ENCODE data around the gene PRKCSH.

Gene PRKCSH

GRCh38 chr19:11420429-11421370, 14.7 kb upstream of the PRKCSH start (continued):
- TF ChIP-seq ZNF214 (tag by site-specific recombination; IDR thresholded peaks at IDR 0.05; ENCODE audit: borderline replicate concordance) (no peak), ZNF747 (tag by site-specific recombination; IDR thresholded peaks at IDR 0.05) (no peak), ZNF621 (tag by site-specific recombination; IDR thresholded peaks at IDR 0.05) (no peak), ZNF776 (tag by site-specific recombination; IDR thresholded peaks at IDR 0.05; ENCODE audit: borderline replicate concordance) (no peak), ZNF433 (tag by site-specific recombination; IDR thresholded peaks at IDR 0.05; ENCODE audit: low read depth) (no peak), YY1 (tag by site-specific recombination; IDR thresholded peaks at IDR 0.05) (no peak), ZNF416 (tag by site-specific recombination; IDR thresholded peaks at IDR 0.05) (no peak), ZSCAN4 (tag by site-specific recombination; IDR thresholded peaks at IDR 0.05) (no peak), ZNF558 (tag by site-specific recombination; IDR thresholded peaks at IDR 0.05) (no peak), ZNF530 (tag by site-specific recombination; IDR thresholded peaks at IDR 0.05; ENCODE audit: low read depth) (no peak), ZNF140 (tag by site-specific recombination; IDR thresholded peaks at IDR 0.05) (no peak), ZNF26 (tag by site-specific recombination; IDR thresholded peaks at IDR 0.05) (no peak), GLI4 (tag by site-specific recombination; IDR thresholded peaks at IDR 0.05) (no peak), ZNF223 (tag by site-specific recombination; IDR thresholded peaks at IDR 0.05) (no peak), KLF8 (tag by site-specific recombination; IDR thresholded peaks at IDR 0.05) (no peak), ZNF510 (tag by site-specific recombination; IDR thresholded peaks at IDR 0.05; ENCODE audit: insufficient replicate concordance) (no peak), HIC1 (tag by site-specific recombination; IDR thresholded peaks at IDR 0.05) (no peak), ZNF639 (tag by site-specific recombination; IDR thresholded peaks at IDR 0.05) (no peak), ZNF777 (tag by site-specific recombination; IDR thresholded peaks at IDR 0.05; ENCODE audit: borderline replicate concordance) (no peak), PRDM10 (tag by site-specific recombination; IDR thresholded peaks at IDR 0.05) (peak; percentile 49), ZNF350 (tag by site-specific recombination; IDR thresholded peaks at IDR 0.05) (no peak), SALL2 (tag by site-specific recombination; IDR thresholded peaks at IDR 0.05; ENCODE audit: borderline replicate concordance) (no peak), ZNF473 (tag by site-specific recombination; IDR thresholded peaks at IDR 0.05) (no peak), GLIS1 (tag by site-specific recombination; IDR thresholded peaks at IDR 0.05) (peak; percentile 62; the same call in 1 of the 2 replicates), KLF9 (tag by site-specific recombination; IDR thresholded peaks at IDR 0.05; ENCODE audit: low read depth) (peak; percentile 45; the same call in 1 of the 2 replicates), ZBTB21 (tag by site-specific recombination; IDR thresholded peaks at IDR 0.05) (no peak), ZNF391 (tag by site-specific recombination; IDR thresholded peaks at IDR 0.05; ENCODE audit: borderline replicate concordance, low read depth) (no peak), ZNF362 (tag by site-specific recombination; IDR thresholded peaks at IDR 0.05) (no peak)
